IMR-90 (cell line): ENCODE results near the gene KCTD2. TPM values are rescaled to one million over a fixed set of nuclear protein-coding genes. Genes with fewer than 3 reads are reported as not detected.
"Not testable (repeated sequence)": the region's sequence is repeated elsewhere in the genome, so short reads cannot be mapped to it uniquely, and the experiment has no call there.

Experiments
- ATAC-seq: fragments of 200-7000 bp; cut with Tn5 transposase; 2 replicates; pipeline ENCODE4 v1.9.1; 2020; ENCODE audit warnings: low read depth, mild to moderate bottlenecking, moderate library complexity
- BruUV-seq: library from RNA; stranded (reverse); fragments of 400-500 nt; replicated peaks from 2 replicates; lab custom pipeline; 2021; lab: Mats Ljungman, UMichigan
- CTCF ChIA-PET: fragments of 300-600 bp; formaldehyde crosslinking; extraction: SDS; loops from one replicate; lab custom pipeline; 2021; ENCODE audit warnings: antibody characterized with exemption; lab: Yijun Ruan, JAX
- POLR2A ChIA-PET: fragments of 300-600 bp; sonication (Branson Sonifier 250); formaldehyde crosslinking; loops from one replicate; lab custom pipeline; 2022; ENCODE audit warnings: antibody characterized with exemption; ENCODE audit not compliant: unreplicated experiment; lab: Charles Lee
- DNase-seq: peaks from one replicate; pipeline ENCODE4 v3.0.0; 2013
- H2AFZ ChIP-seq: replicated peaks from 2 replicates; pipeline ENCODE3; 2013; ENCODE audit warnings: low read length, mild to moderate bottlenecking; ENCODE audit not compliant: poor library complexity
- H2AK5ac ChIP-seq: 2 replicates; pipeline ENCODE4 v1.6.1; 2013; ENCODE audit warnings: low read depth, low read length, inconsistent platforms
- H2AK9ac ChIP-seq: replicated peaks from 2 replicates; pipeline ENCODE3; 2013; ENCODE audit warnings: mild to moderate bottlenecking, low read depth, low read length, moderate library complexity; ENCODE audit not compliant: poor library complexity
- H2BK120ac ChIP-seq: 2 replicates; pipeline ENCODE4 v1.6.1; 2013; ENCODE audit warnings: low read depth, low read length, inconsistent platforms
- H2BK15ac ChIP-seq: 3 replicates; pipeline ENCODE4 v1.6.1; 2013; ENCODE audit warnings: low read depth, low read length, inconsistent platforms
- H2BK20ac ChIP-seq: 2 replicates; pipeline ENCODE4 v1.6.1; 2013; ENCODE audit warnings: low read depth, mild to moderate bottlenecking, inconsistent platforms, low read length, moderate library complexity
- H2BK5ac ChIP-seq: 2 replicates; pipeline ENCODE4 v1.6.1; 2013; ENCODE audit warnings: mild to moderate bottlenecking, low read depth, low read length, inconsistent platforms; ENCODE audit not compliant: poor library complexity, severe bottlenecking
- H3K14ac ChIP-seq: replicated peaks from 2 replicates; pipeline ENCODE4 v1.6.1; 2013; ENCODE audit warnings: low read depth, low read length, inconsistent platforms
- H3K18ac ChIP-seq: 2 replicates; pipeline ENCODE4 v1.6.1; 2013; ENCODE audit warnings: low read depth, low read length, control low read depth
- H3K23ac ChIP-seq: 2 replicates; pipeline ENCODE4 v1.6.1; 2013; ENCODE audit warnings: low read depth, low read length, inconsistent platforms
- H3K27ac ChIP-seq: 2 replicates; pipeline ENCODE4 v1.5.1; 2013; ENCODE audit warnings: mild to moderate bottlenecking, control low read depth, low read length; ENCODE audit not compliant: insufficient read depth
- H3K27me3 ChIP-seq: 2 replicates; pipeline ENCODE4 v1.6.1; 2013; ENCODE audit warnings: low read length; ENCODE audit not compliant: control insufficient read depth, insufficient read depth
- H3K36me3 ChIP-seq: 2 replicates; pipeline ENCODE4 v1.6.1; 2013; ENCODE audit warnings: low read length, mixed read lengths; ENCODE audit not compliant: control insufficient read depth, insufficient read depth
- H3K4ac ChIP-seq: 2 replicates; pipeline ENCODE4 v1.6.1; 2013; ENCODE audit warnings: low read depth, low read length, inconsistent platforms
- H3K4me1 ChIP-seq: 2 replicates; pipeline ENCODE4 v1.6.1; 2013; ENCODE audit warnings: low read length, mixed read lengths; ENCODE audit not compliant: control insufficient read depth, insufficient read depth
- H3K4me2 ChIP-seq: 2 replicates; pipeline ENCODE4 v1.6.1; 2013; ENCODE audit warnings: low read depth, mild to moderate bottlenecking, control low read depth, low read length, moderate library complexity
- H3K4me3 ChIP-seq: 2 replicates; pipeline ENCODE4 v1.5.1; 2013; ENCODE audit warnings: low read depth, mild to moderate bottlenecking, control low read depth, low read length, moderate library complexity; ENCODE audit not compliant: insufficient read depth
- H3K56ac ChIP-seq: 2 replicates; pipeline ENCODE4 v1.6.1; 2013; ENCODE audit warnings: low read length, inconsistent platforms; ENCODE audit not compliant: insufficient read depth; ENCODE audit errors: extremely low read depth
- H3K79me1 ChIP-seq, 2 experiments: 2 replicates each; pipeline ENCODE4 v1.6.1; 2013; ENCODE audit warnings: low read length in 2 of 2, inconsistent platforms in 1 of 2, low read depth in 1 of 2
- H3K9ac ChIP-seq: 2 replicates; pipeline ENCODE4 v1.6.1; 2013; ENCODE audit warnings: low read depth, low read length, control low read depth
- H3K9me1 ChIP-seq: 2 replicates; pipeline ENCODE4 v1.6.1; 2013; ENCODE audit warnings: low read length, inconsistent platforms; ENCODE audit not compliant: insufficient read depth
- H3K9me3 ChIP-seq: 2 replicates; pipeline ENCODE4 v1.6.1; 2013; ENCODE audit warnings: low read length; ENCODE audit not compliant: control insufficient read depth, insufficient read depth
- H4K20me1 ChIP-seq: 2 replicates; pipeline ENCODE4 v1.6.1; 2013; ENCODE audit warnings: low read length, inconsistent platforms; ENCODE audit not compliant: insufficient read depth
- H4K5ac ChIP-seq: 2 replicates; pipeline ENCODE4 v1.6.1; 2013; ENCODE audit warnings: mild to moderate bottlenecking, low read depth, low read length, control low read depth
- H4K8ac ChIP-seq, 2 experiments: 2 replicates each; pipeline ENCODE4 v1.6.1; 2013; ENCODE audit warnings: low read depth in 2 of 2, low read length in 2 of 2, control low read depth in 1 of 2, inconsistent platforms in 1 of 2
- H4K91ac ChIP-seq: 2 replicates; pipeline ENCODE4 v1.6.1; 2013; ENCODE audit warnings: low read depth, low read length, inconsistent platforms; ENCODE audit not compliant: insufficient read depth
- WGBS, 2 experiments: methylation state at CpG; one replicate each; pipeline versions ENCODE4 v1.1.5 to v1.1.7; 2013; ENCODE audit warnings: missing lambda C conversion rate in 2 of 2; ENCODE audit not compliant: insufficient read length in 1 of 2; ENCODE audit errors: extremely low coverage in 2 of 2; 5-methylcytosine and 5-hydroxymethylcytosine counted together
- dilution Hi-C: fragments of 300-500 bp; cut with HindIII; formaldehyde crosslinking; loops from one replicate; pipeline ENCODE4 v1.14.3; 2018; ENCODE audit warnings: low sequenced_read_pairs; ENCODE audit not compliant: unreplicated experiment
- in situ Hi-C: fragments of 300-500 bp; cut with MboI; formaldehyde crosslinking; loops from 3 replicates; pipeline ENCODE4 v1.14.3; 2019; ENCODE audit warnings: low sequenced_read_pairs, inconsistent platforms, mixed read lengths
- intact Hi-C: fragments of 100-400 bp; cut with micrococcal nuclease; formaldehyde crosslinking; loops from 2 replicates; pipeline ENCODE4 v1.10.0; 2022
- polyA plus RNA-seq, 3 experiments: library from polyadenylated mRNA; depleted of rRNA; stranded (reverse); fragments of >200 nt; gene quantifications; 2 replicates each; pipeline ENCODE4 v1.2.3, GENCODE V29; 2012; ENCODE audit warnings: low replicate concordance in 1 of 3
- total RNA-seq: library from RNA; depleted of rRNA; stranded (reverse); fragments of >200 nt; gene quantifications from 2 replicates; pipeline ENCODE4 v1.2.3, GENCODE V29; 2012

The KCTD2 gene
- total and polyA plus RNA-seq, 2 of the 4 experiments (the other 2 are of a cell fraction) = 9.1 to 18.4 TPM

- H2BK20ac ChIP-seq, H3K36me3 ChIP-seq, H3K9ac ChIP-seq, H3K27me3 ChIP-seq, H2BK5ac ChIP-seq, H2BK15ac ChIP-seq, H3K4me2 ChIP-seq, H4K8ac ChIP-seq, H3K4me1 ChIP-seq, H4K91ac ChIP-seq, H3K9me1 ChIP-seq, H3K56ac ChIP-seq, H2BK120ac ChIP-seq, H3K4ac ChIP-seq, H4K20me1 ChIP-seq, H4K5ac ChIP-seq, H3K14ac ChIP-seq, H3K27ac ChIP-seq, DNase-seq, H3K4me3 ChIP-seq, H2AK5ac ChIP-seq, H2AK9ac ChIP-seq, H3K18ac ChIP-seq, dilution Hi-C loops, H3K23ac ChIP-seq, H3K9me3 ChIP-seq, H2AFZ ChIP-seq, POLR2A ChIA-PET, ATAC-seq, H3K79me1 ChIP-seq, BruUV-seq: not testable (repeated sequence)
- WGBS, 2 experiments = 100% methylated on average over 1 of the region's 8 CpGs; no CpG with 5 or more reads in 1 of the 2 experiments
- intact Hi-C loops (loop anchor here (5.0 kb wide), 1 partner anchor 36 kb away; the partner anchor contains the start of gene ARMC7), in situ Hi-C loops (loop anchor here (25.0 kb wide), 1 partner anchor 341 kb away; the partner anchor contains the start of gene GRB2)
- CTCF ChIA-PET = interaction anchor here (0.9 kb wide), 1 partner anchor 385 kb away, joined by 3 read pairs; the partner anchor contains the start of gene TMEM94
Measured at GRCh38 chr17:75071478-75072271, 24.6 kb downstream of the KCTD2 start.

GRCh38 chr17:75072909-75073308 lies 25.9 kb downstream of the KCTD2 start:
- H2BK15ac ChIP-seq, H2BK20ac ChIP-seq, H4K8ac ChIP-seq, H3K56ac ChIP-seq, POLR2A ChIA-PET, H3K4me3 ChIP-seq, H3K27me3 ChIP-seq, H2BK5ac ChIP-seq, H3K9ac ChIP-seq, H3K9me1 ChIP-seq, dilution Hi-C loops, CTCF ChIA-PET, DNase-seq, H2BK120ac ChIP-seq, ATAC-seq, H3K36me3 ChIP-seq, H3K23ac ChIP-seq, H3K4me1 ChIP-seq, H2AFZ ChIP-seq, H2AK9ac ChIP-seq, H3K9me3 ChIP-seq, H4K20me1 ChIP-seq, H3K14ac ChIP-seq, BruUV-seq, H3K18ac ChIP-seq, H4K91ac ChIP-seq, H3K79me1 ChIP-seq, H4K5ac ChIP-seq, H3K27ac ChIP-seq, H3K4me2 ChIP-seq, H2AK5ac ChIP-seq, H3K4ac ChIP-seq: not testable (repeated sequence)
- in situ Hi-C loops = loop anchor here (25.0 kb wide), 1 partner anchor 339 kb away; the partner anchor contains the start of gene GRB2
- intact Hi-C loops = loop anchor here (5.0 kb wide), 1 partner anchor 34 kb away; the partner anchor contains the start of gene ARMC7
- WGBS, 2 experiments = no CpG with 5 or more reads among the region's 5 CpGs
